Measurements from ENCODE around the gene EPS8.

Gene EPS8

DNA sequence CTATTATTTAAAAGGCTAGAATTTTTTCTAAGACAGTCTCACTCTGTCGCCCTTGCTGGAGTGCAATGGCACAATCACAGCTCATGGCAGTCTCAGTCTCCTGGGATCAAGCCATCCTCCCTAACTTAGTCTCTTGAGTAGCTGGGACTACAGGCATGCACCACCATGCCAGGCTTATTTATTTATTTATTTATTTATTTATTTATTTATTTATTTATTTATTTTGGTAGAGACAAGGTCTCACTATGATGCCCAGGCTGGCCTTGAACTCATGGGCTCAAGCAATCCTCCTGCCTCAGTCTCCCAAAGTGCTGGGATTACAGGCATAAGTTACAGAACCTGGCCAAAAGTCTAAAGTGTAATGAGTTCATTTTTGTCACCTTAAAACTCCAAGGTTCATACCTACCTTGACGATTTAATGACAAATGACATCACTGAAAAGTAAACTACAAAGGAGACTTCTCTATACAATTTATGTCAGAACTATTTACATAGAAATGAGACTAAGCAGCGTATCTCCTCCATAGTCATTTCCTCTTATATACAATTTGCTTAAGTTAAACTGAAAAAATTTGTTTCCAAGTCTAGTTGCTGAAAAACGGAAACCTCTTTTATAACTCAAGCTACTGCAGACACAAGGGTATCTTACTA is 78.2 kb downstream of the EPS8 start:
- H3K9me3 Mint-ChIP-seq, result no peaks in the 10 kb centered on the region
- H3K36me3 Mint-ChIP-seq (ENCODE audit: low read depth), result no peaks in the 10 kb centered on the region
- H3K27ac Mint-ChIP-seq, result no peak overlapping the region
- intact Hi-C loops (cut with micrococcal nuclease), result no loop called here
- no peaks in the 10 kb centered on the region for H3K27me3 Mint-ChIP-seq
- H3K4me3 Mint-ChIP-seq, result no peak overlapping the region
- peaks cover 19% of the 10 kb centered on the region for H3K4me1 Mint-ChIP-seq (ENCODE audit: low read depth)

- H3K4me1 Mint-ChIP-seq (ENCODE audit: low read depth), result peaks cover 19% of the 10 kb centered on the region
- H3K4me3 Mint-ChIP-seq, result no peak overlapping the region
- H3K36me3 Mint-ChIP-seq (ENCODE audit: low read depth), result no peaks in the 10 kb centered on the region
- no peaks in the 10 kb centered on the region for H3K27me3 Mint-ChIP-seq
- H3K9me3 Mint-ChIP-seq, result no peaks in the 10 kb centered on the region
- no peak overlapping the region for H3K27ac Mint-ChIP-seq
- intact Hi-C loops (cut with micrococcal nuclease), result no loop called here
These were observed 79.6 kb downstream of the EPS8 start for GRCh38 chr12:15709551-15709950.

- Mint-ChIP-seq H3K36me3 (ENCODE audit: low read depth) (no peaks in the 10 kb centered on the region), H3K4me1 (ENCODE audit: low read depth) (peaks cover 19% of the 10 kb centered on the region), H3K27me3 (no peaks in the 10 kb centered on the region), H3K27ac (no peak overlapping the region), H3K4me3 (no peak overlapping the region), H3K9me3 (no peaks in the 10 kb centered on the region)
- intact Hi-C loops (cut with micrococcal nuclease), result no loop called here
These were observed 80.7 kb downstream of the EPS8 start for GRCh38 chr12:15708396-15709076.

GRCh38 chr12:15707516-15708199 is 81.5 kb downstream of the EPS8 start:
- Mint-ChIP-seq H3K27ac (peak overlapping the region; percentile 27), H3K4me3 (no peak overlapping the region), H3K9me3 (no peaks in the 10 kb centered on the region), H3K36me3 (ENCODE audit: low read depth) (no peaks in the 10 kb centered on the region), H3K4me1 (ENCODE audit: low read depth) (peaks cover 19% of the 10 kb centered on the region), H3K27me3 (no peaks in the 10 kb centered on the region)
- intact Hi-C loops (cut with micrococcal nuclease), result no loop called here

- H3K36me3 Mint-ChIP-seq (ENCODE audit: low read depth), result no peaks in the 10 kb centered on the region
- no peaks in the 10 kb centered on the region for H3K9me3 Mint-ChIP-seq
- H3K27ac Mint-ChIP-seq, result no peak overlapping the region
- H3K27me3 Mint-ChIP-seq, result no peaks in the 10 kb centered on the region
- H3K4me1 Mint-ChIP-seq (ENCODE audit: low read depth), result peaks cover 19% of the 10 kb centered on the region
- H3K4me3 Mint-ChIP-seq, result no peak overlapping the region
- intact Hi-C loops (cut with micrococcal nuclease), result no loop called here
These were observed 83.0 kb downstream of the EPS8 start for GRCh38 chr12:15706010-15706676.

DNA sequence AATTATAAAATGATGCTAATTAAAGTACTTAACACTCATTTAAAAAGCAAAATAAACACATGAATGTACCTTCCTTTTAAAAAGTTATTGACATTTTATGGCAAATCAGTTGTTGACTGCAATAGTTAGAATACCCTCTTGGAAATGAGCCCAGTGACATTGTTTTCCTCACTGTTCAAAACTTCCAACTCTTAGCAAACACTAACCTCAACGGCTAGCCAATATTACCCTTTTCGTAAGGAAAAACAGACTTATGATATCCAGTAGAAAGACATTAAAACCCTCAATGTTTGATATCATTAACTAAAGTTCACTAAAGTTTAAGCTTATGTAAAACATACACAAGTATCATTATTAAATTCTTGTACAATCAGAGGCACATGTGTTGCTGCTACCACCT is 83.6 kb downstream of the EPS8 start:
- H3K27me3 Mint-ChIP-seq, result no peaks in the 10 kb centered on the region
- intact Hi-C loops (cut with micrococcal nuclease), result no loop called here

DNA sequence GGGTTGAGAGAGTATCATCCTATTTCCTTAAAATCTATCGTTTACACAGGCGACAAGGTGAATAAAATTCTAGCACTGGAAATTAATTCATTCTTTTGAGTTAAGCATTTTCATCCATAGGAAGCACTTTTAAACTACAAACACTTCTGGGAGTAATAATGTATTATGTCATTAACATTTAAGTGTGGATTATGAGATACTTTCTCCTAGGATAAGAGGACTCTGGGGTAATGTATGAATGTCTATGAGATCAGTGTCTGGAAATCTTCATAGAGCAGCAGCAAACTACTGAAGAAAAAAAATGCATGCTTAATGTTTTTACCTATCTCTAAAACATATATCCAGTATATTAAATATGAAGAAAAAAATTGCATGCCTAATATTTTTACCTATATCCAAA is 86.9 kb downstream of the EPS8 start:
- Mint-ChIP-seq H3K9me3 (no peaks in the 10 kb centered on the region), H3K4me3 (no peak overlapping the region), H3K27ac (peak overlapping the region; percentile 84), H3K36me3 (ENCODE audit: low read depth) (no peaks in the 10 kb centered on the region), H3K4me1 (ENCODE audit: low read depth) (peaks cover 27% of the 10 kb centered on the region), H3K27me3 (no peaks in the 10 kb centered on the region)
- intact Hi-C loops (cut with micrococcal nuclease), result no loop called here

More for the DNA sequence above, 83.6 kb downstream of the EPS8 start:
- Mint-ChIP-seq H3K4me1 (ENCODE audit: low read depth) (peaks cover 19% of the 10 kb centered on the region), H3K4me3 (no peak overlapping the region), H3K27ac (no peak overlapping the region), H3K9me3 (no peaks in the 10 kb centered on the region), H3K36me3 (ENCODE audit: low read depth) (no peaks in the 10 kb centered on the region)

- Mint-ChIP-seq H3K27me3 (no peaks in the 10 kb centered on the region), H3K4me1 (ENCODE audit: low read depth) (peaks cover 32% of the 10 kb centered on the region), H3K36me3 (ENCODE audit: low read depth) (no peaks in the 10 kb centered on the region), H3K27ac (peak overlapping the region; percentile 84), H3K4me3 (no peak overlapping the region), H3K9me3 (no peaks in the 10 kb centered on the region)
- intact Hi-C loops (cut with micrococcal nuclease), result no loop called here
These were observed 87.5 kb downstream of the EPS8 start for GRCh38 chr12:15701631-15702156.

DNA sequence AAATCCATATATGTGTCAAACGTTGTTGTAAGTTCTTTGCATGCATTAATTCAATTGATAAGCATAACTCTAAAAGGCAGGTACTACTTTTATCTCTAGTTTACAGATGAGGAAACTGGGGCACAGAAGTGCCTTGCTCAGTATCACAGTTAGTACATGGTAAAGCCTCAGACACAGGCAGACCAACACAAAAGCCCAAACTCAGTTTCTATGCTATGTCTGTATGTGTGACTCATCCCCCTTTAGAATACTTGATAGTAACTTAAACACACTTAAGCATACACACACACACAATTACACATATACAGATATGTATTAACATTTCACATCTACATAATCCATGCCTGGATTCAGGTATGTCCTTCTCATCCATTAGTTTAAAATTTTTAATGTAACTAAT is 88.0 kb downstream of the EPS8 start:
- H3K4me3 Mint-ChIP-seq, result no peak overlapping the region
- no peaks in the 10 kb centered on the region for H3K9me3 Mint-ChIP-seq
- H3K36me3 Mint-ChIP-seq (ENCODE audit: low read depth), result no peaks in the 10 kb centered on the region
- intact Hi-C loops (cut with micrococcal nuclease), result no loop called here
- peaks cover 36% of the 10 kb centered on the region for H3K4me1 Mint-ChIP-seq (ENCODE audit: low read depth)
- no peaks in the 10 kb centered on the region for H3K27me3 Mint-ChIP-seq
- peak overlapping the region; percentile 84 for H3K27ac Mint-ChIP-seq

GRCh38 chr12:15700595-15700994 is 88.6 kb downstream of the EPS8 start:
- Mint-ChIP-seq H3K36me3 (ENCODE audit: low read depth) (no peaks in the 10 kb centered on the region), H3K27me3 (no peaks in the 10 kb centered on the region), H3K9me3 (no peaks in the 10 kb centered on the region), H3K4me3 (no peak overlapping the region), H3K4me1 (ENCODE audit: low read depth) (peaks cover 36% of the 10 kb centered on the region), H3K27ac (peak overlapping the region; percentile 84)
- intact Hi-C loops (cut with micrococcal nuclease), result no loop called here

DNA sequence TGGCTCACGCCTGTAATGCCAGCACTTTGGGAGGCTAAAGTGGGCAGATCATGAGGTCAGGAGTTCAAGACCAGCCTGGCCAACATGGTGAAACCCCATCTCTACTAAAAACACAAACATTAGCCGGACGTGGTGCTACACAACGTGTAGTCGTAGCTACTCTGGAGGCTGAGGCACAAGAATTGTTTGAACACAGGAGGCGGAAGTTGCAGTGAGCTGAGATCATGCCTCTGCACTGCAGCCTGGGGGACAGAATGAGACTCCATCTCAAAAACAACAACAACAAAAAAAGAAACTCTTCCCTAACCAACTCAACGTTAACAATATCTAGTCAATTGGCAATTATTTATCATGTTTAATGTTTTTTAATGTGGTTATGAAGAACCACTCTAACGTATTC is 89.3 kb downstream of the EPS8 start:
- intact Hi-C loops (cut with micrococcal nuclease), result loop anchor here (10.0 kb wide), 1 partner anchor 95 kb away; no protein-coding TSS in a partner anchor
- Mint-ChIP-seq H3K4me3 (no peak overlapping the region), H3K36me3 (ENCODE audit: low read depth) (no peaks in the 10 kb centered on the region), H3K27me3 (no peaks in the 10 kb centered on the region), H3K27ac (peak overlapping the region; percentile 84), H3K4me1 (ENCODE audit: low read depth) (peaks cover 36% of the 10 kb centered on the region), H3K9me3 (no peaks in the 10 kb centered on the region)

GRCh38 chr12:15698377-15698871 is 90.8 kb downstream of the EPS8 start:
- Mint-ChIP-seq H3K4me3 (no peak overlapping the region), H3K36me3 (ENCODE audit: low read depth) (no peaks in the 10 kb centered on the region), H3K9me3 (peaks cover 6% of the 10 kb centered on the region), H3K4me1 (ENCODE audit: low read depth) (peaks cover 39% of the 10 kb centered on the region), H3K27ac (peak overlapping the region; percentile 72), H3K27me3 (no peaks in the 10 kb centered on the region)
- intact Hi-C loops (cut with micrococcal nuclease), result loop anchor here (10.0 kb wide), 1 partner anchor 94 kb away; no protein-coding TSS in a partner anchor

DNA sequence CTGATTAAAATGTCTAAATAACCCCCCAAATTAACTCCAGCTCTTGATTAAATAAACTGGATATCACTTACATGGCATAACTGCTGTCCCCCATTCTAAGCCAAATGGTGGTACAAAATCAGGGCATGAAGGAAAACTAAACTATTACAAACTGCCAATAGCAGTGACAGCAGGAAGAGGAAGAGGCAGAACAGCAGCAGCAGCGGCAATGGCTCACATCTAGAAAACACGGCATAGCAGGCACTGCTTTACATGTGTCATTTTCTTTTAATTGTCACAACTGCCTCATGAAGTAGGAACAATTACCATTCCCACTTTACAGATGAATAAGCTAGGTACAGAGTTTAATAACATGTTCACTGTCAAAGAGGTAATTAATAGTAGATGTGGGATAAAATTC is 92.0 kb downstream of the EPS8 start:
- intact Hi-C loops (cut with micrococcal nuclease), result loop anchor here (10.0 kb wide), 1 partner anchor 92 kb away; no protein-coding TSS in a partner anchor
- Mint-ChIP-seq H3K27me3 (no peaks in the 10 kb centered on the region), H3K27ac (peak overlapping the region; percentile 63), H3K9me3 (peaks cover 8% of the 10 kb centered on the region), H3K4me3 (no peak overlapping the region), H3K36me3 (ENCODE audit: low read depth) (no peaks in the 10 kb centered on the region), H3K4me1 (ENCODE audit: low read depth) (peaks cover 51% of the 10 kb centered on the region)

All from dendritic cell treated with granulocyte-macrophage colony-stimulating factor and Interleukin-4, amounts not matched to agents 40 ng/mL and 50 ng/mL, for 4 days (primary cell).